ENCODE data around the gene MED22.

The MED22 gene

GRCh38 chr9:133321411-133321935 lies 26.5 kb downstream of the MED22 start:
- no peak for TF ChIP-seq GATA2 (IDR thresholded peaks at IDR 0.05; ENCODE audit: low read depth, low read length)
- no peak for TF ChIP-seq GATA3 (IDR thresholded peaks at IDR 0.05; ENCODE audit: low read depth, low read length)

GRCh38 chr9:133320421-133320881 lies 27.5 kb downstream of the MED22 start:
- TF ChIP-seq GATA3 (IDR thresholded peaks at IDR 0.05; ENCODE audit: low read depth, low read length) = no peak
- no peak for TF ChIP-seq GATA2 (IDR thresholded peaks at IDR 0.05; ENCODE audit: low read depth, low read length)

- TF ChIP-seq GATA3 (IDR thresholded peaks at IDR 0.05; ENCODE audit: low read depth, low read length) (no peak), GATA2 (IDR thresholded peaks at IDR 0.05; ENCODE audit: low read depth, low read length) (no peak)
Observed at GRCh38 chr9:133315997-133316396, 31.9 kb downstream of the MED22 start.

GRCh38 chr9:133309608-133310007 lies 38.3 kb downstream of the MED22 start:
- TF ChIP-seq GATA2 (IDR thresholded peaks at IDR 0.05; ENCODE audit: low read depth, low read length) (no peak), GATA3 (IDR thresholded peaks at IDR 0.05; ENCODE audit: low read depth, low read length) (no peak)

GRCh38 chr9:133307301-133307700 lies 40.6 kb downstream of the MED22 start:
- TF ChIP-seq GATA3 (IDR thresholded peaks at IDR 0.05; ENCODE audit: low read depth, low read length) (no peak), GATA2 (IDR thresholded peaks at IDR 0.05; ENCODE audit: low read depth, low read length) (no peak)

GRCh38 chr9:133306242-133307204 lies 41.4 kb downstream of the MED22 start:
- TF ChIP-seq GATA3 (IDR thresholded peaks at IDR 0.05; ENCODE audit: low read depth, low read length) = no peak

GRCh38 chr9:133305731-133306130 lies 42.2 kb downstream of the MED22 start:
- TF ChIP-seq GATA2 (IDR thresholded peaks at IDR 0.05; ENCODE audit: low read depth, low read length) = no peak
- no peak for TF ChIP-seq GATA3 (IDR thresholded peaks at IDR 0.05; ENCODE audit: low read depth, low read length)

GRCh38 chr9:133304477-133305377 lies 43.2 kb downstream of the MED22 start:
- TF ChIP-seq GATA3 (IDR thresholded peaks at IDR 0.05; ENCODE audit: low read depth, low read length) (no peak), GATA2 (IDR thresholded peaks at IDR 0.05; ENCODE audit: low read depth, low read length) (no peak)

- no peak for TF ChIP-seq GATA3 (IDR thresholded peaks at IDR 0.05; ENCODE audit: low read depth, low read length)
- no peak for TF ChIP-seq GATA2 (IDR thresholded peaks at IDR 0.05; ENCODE audit: low read depth, low read length)
Observed at GRCh38 chr9:133304158-133304470, 43.8 kb downstream of the MED22 start.

- no peak for TF ChIP-seq GATA2 (IDR thresholded peaks at IDR 0.05; ENCODE audit: low read depth, low read length)
- no peak for TF ChIP-seq GATA3 (IDR thresholded peaks at IDR 0.05; ENCODE audit: low read depth, low read length)
Observed at GRCh38 chr9:133303266-133304157, 44.4 kb downstream of the MED22 start.

GRCh38 chr9:133301253-133302230 lies 46.4 kb downstream of the MED22 start:
- TF ChIP-seq GATA2 (IDR thresholded peaks at IDR 0.05; ENCODE audit: low read depth, low read length) (no peak), GATA3 (IDR thresholded peaks at IDR 0.05; ENCODE audit: low read depth, low read length) (no peak)

- TF ChIP-seq GATA2 (IDR thresholded peaks at IDR 0.05; ENCODE audit: low read depth, low read length) = no peak
- no peak for TF ChIP-seq GATA3 (IDR thresholded peaks at IDR 0.05; ENCODE audit: low read depth, low read length)
Observed at GRCh38 chr9:133294257-133294656, 53.7 kb downstream of the MED22 start.

Data from SH-SY5Y (cell line).